ENCODE measurements around the gene SNX17. TPM values are rescaled to one million over a fixed set of nuclear protein-coding genes. Genes with fewer than 3 reads are reported as not detected.

The SNX17 gene
- total and polyA plus RNA-seq, 2 of the 13 experiments (the other 11 are each of a cell fraction or from before 2014, with no cell fraction given): 75.0 to 109 TPM

- TF ChIP-seq NRL (CRISPR knock-in tag; IDR thresholded peaks at IDR 0.05; ENCODE audit: borderline replicate concordance) (no peak), ZNF784 (CRISPR knock-in tag; IDR thresholded peaks at IDR 0.05; ENCODE audit: borderline replicate concordance) (0 out of 2 replicates have a peak, but pooled peaks have one; percentile 16), ARID5B (CRISPR knock-in tag; IDR thresholded peaks at IDR 0.05) (no peak), ZNF780A (CRISPR knock-in tag; IDR thresholded peaks at IDR 0.05) (no peak), KDM2A (CRISPR knock-in tag; IDR thresholded peaks at IDR 0.05; ENCODE audit: borderline replicate concordance, low read depth) (peak; percentile 68; the same call in 1 of the 2 replicates), LCORL (IDR thresholded peaks at IDR 0.05) (no peak), LCORL (CRISPR knock-in tag; IDR thresholded peaks at IDR 0.05) (0 out of 2 replicates have a peak, but pooled peaks have one; percentile 22), GZF1 (CRISPR knock-in tag; IDR thresholded peaks at IDR 0.05) (peak; percentile 62; the same call in 1 of the 2 replicates), ZNF124 (CRISPR knock-in tag; IDR thresholded peaks at IDR 0.05) (no peak), ATF3 (CRISPR knock-in tag; IDR thresholded peaks at IDR 0.05) (no peak), PPARG (CRISPR knock-in tag; conservative IDR thresholded peaks at IDR 0.05) (0 out of 2 replicates have a peak, but pooled peaks have one; percentile 45), HNRNPK (IDR thresholded peaks at IDR 0.05; ENCODE audit: low read depth, low read length, poor library complexity, severe bottlenecking) (peak; percentile 86), ZGPAT (CRISPR knock-in tag; IDR thresholded peaks at IDR 0.05) (no peak; the same call in 1 of the 2 replicates), ZNF296 (CRISPR knock-in tag; conservative IDR thresholded peaks at IDR 0.05) (0 out of 2 replicates have a peak, but pooled peaks have one; percentile 25), ZNF550 (CRISPR knock-in tag; IDR thresholded peaks at IDR 0.05; ENCODE audit: borderline replicate concordance) (no peak), CREM (IDR thresholded peaks at IDR 0.05) (peak; percentile 9; the same call in 1 of the 2 replicates), CREM (CRISPR knock-in tag; IDR thresholded peaks at IDR 0.05) (no peak), FUBP1 (CRISPR knock-in tag; IDR thresholded peaks at IDR 0.05; ENCODE audit: borderline replicate concordance) (no peak), KDM5B (CRISPR knock-in tag; IDR thresholded peaks at IDR 0.05; ENCODE audit: borderline replicate concordance) (peak; percentile 15; the same call in 1 of the 2 replicates), NFKBIZ (CRISPR knock-in tag; IDR thresholded peaks at IDR 0.05) (peak; percentile 47; the same call in 1 of the 2 replicates), TBL1XR1 (IDR thresholded peaks at IDR 0.05; ENCODE audit: borderline replicate concordance, low read length, partially characterized antibody) (no peak)
Observed at GRCh38 chr2:27379836-27380625, 9.6 kb downstream of the SNX17 start (continued).

Data from HepG2 (cell line).